GM18870 (cell line): ENCODE data around the gene BET1.
"Not testable (repeated sequence)": the region's sequence is repeated elsewhere in the genome, so short reads cannot be mapped to it uniquely, and the experiment has no call there.

Experiments used
- ATAC-seq: cut with Tn5 transposase; IDR thresholded peaks from one replicate; pipeline ENCODE4 v1.9.1; 2021; ENCODE audit warnings: moderate library complexity; ENCODE audit not compliant: unreplicated experiment

The BET1 gene

GRCh38 chr7:94004024-94004951 lies at the start of gene BET1:
Gene BET1, minus strand, starts transcription at chr7:94004355. Its CDS starts 139 bp downstream, at chr7:94004216.
- ATAC-seq, result peak; percentile 95

- ATAC-seq, result no peak
Observed at GRCh38 chr7:94053532-94053931, 49.4 kb upstream of the BET1 start.

GRCh38 chr7:94052398-94053180 lies 48.4 kb upstream of the BET1 start:
- ATAC-seq, result no peak

- peak; percentile 84 for ATAC-seq
Observed at GRCh38 chr7:94050046-94050445, 45.9 kb upstream of the BET1 start.

- ATAC-seq, result peak; percentile 11
Observed at GRCh38 chr7:94049615-94050014, 45.5 kb upstream of the BET1 start.

GRCh38 chr7:94048755-94049154 lies 44.6 kb upstream of the BET1 start:
- no peak for ATAC-seq

- ATAC-seq, result no peak
Observed at GRCh38 chr7:94047956-94048355, 43.8 kb upstream of the BET1 start.

GRCh38 chr7:94045581-94045980 lies 41.4 kb upstream of the BET1 start:
- ATAC-seq, result no peak

- ATAC-seq, result no peak
Observed at GRCh38 chr7:94044806-94045205, 40.7 kb upstream of the BET1 start.

- no peak for ATAC-seq
Observed at GRCh38 chr7:94043299-94043698, 39.1 kb upstream of the BET1 start.

GRCh38 chr7:94042381-94042780 lies 38.2 kb upstream of the BET1 start:
- ATAC-seq, result peak; percentile 91

GRCh38 chr7:94041529-94041928 lies 37.4 kb upstream of the BET1 start:
- no peak for ATAC-seq

- ATAC-seq, result no peak
Observed at GRCh38 chr7:94040254-94040653, 36.1 kb upstream of the BET1 start.

GRCh38 chr7:94039368-94040035 lies 35.3 kb upstream of the BET1 start:
- ATAC-seq, result no peak

GRCh38 chr7:94031865-94032264 lies 27.7 kb upstream of the BET1 start:
- ATAC-seq, result no peak

GRCh38 chr7:94030634-94031033 lies 26.5 kb upstream of the BET1 start:
- no peak for ATAC-seq

GRCh38 chr7:94029976-94030375 lies 25.8 kb upstream of the BET1 start:
- no peak for ATAC-seq

- ATAC-seq, result no peak
Observed at GRCh38 chr7:94028768-94029167, 24.6 kb upstream of the BET1 start.

GRCh38 chr7:94026619-94027018 lies 22.5 kb upstream of the BET1 start:
- ATAC-seq, result not testable (repeated sequence)

- no peak for ATAC-seq
Observed at GRCh38 chr7:94022550-94022949, 18.4 kb upstream of the BET1 start.

GRCh38 chr7:94016786-94017185 lies 12.6 kb upstream of the BET1 start:
- ATAC-seq, result no peak
